ENCODE data around the gene TAPBP. TPM values are rescaled to one million over a fixed set of nuclear protein-coding genes. Genes with fewer than 3 reads are reported as not detected.
A peak's percentile ranks its signal among the peaks of the same experiment; 100 is the strongest.
"Not testable (repeated sequence)": the region's sequence is repeated elsewhere in the genome, so short reads cannot be mapped to it uniquely, and the experiment has no call there.

Gene TAPBP
- total and polyA plus RNA-seq, 4 experiments from 2014 or later = 240 to 370 (median 262) TPM

- Histone ChIP-seq H3K4me3 (ENCODE audit: low read length in 2 of 2) (peak overlapping the region; percentile 73 to 84), H3K27ac (ENCODE audit: low read depth, low read length) (peak overlapping the region; percentile 71), H3K36me3 (ENCODE audit: insufficient read depth, low read length) (peaks cover 37% of the 10 kb centered on the region), H3K9me3 (ENCODE audit: control insufficient read depth in 1 of 2, low read length in 2 of 2) (no peaks in the 10 kb centered on the region), H3K4me1 (ENCODE audit: insufficient read depth, low read length) (peaks cover 30% of the 10 kb centered on the region), H3K27me3 (ENCODE audit: insufficient read depth, low read length) (no peaks in the 10 kb centered on the region)
- H3K4me3 Mint-ChIP-seq = peak overlapping the region; percentile 96 to 100 (median 98)
- H3K27ac Mint-ChIP-seq = peak overlapping the region; percentile 79 to 98 (median 95)
- ChIA-PET POLR2A (ENCODE audit: partially characterized antibody) (interaction anchor here (0.9 to 8.8 kb wide), 18 partner anchors 11 to 443 kb away, joined by 3 to 220 read pairs (median 10); partner anchors contain the start of genes B3GALT4, CUTA, PHF1 and RGL2), CTCF (ENCODE audit: partially characterized antibody) (interaction anchor here (0.9 to 3.0 kb wide), 10 partner anchors 7 to 130 kb away, joined by 3 to 17 read pairs (median 8); partner anchors contain the start of genes B3GALT4, CUTA, RGL2 and RPS18)
- H3K9me3 Mint-ChIP-seq = no peaks in the 10 kb centered on the region
- H3K27me3 Mint-ChIP-seq = no peaks in the 10 kb centered on the region
- peaks cover 20 to 47% of the 10 kb centered on the region in 2 donors for H3K36me3 Mint-ChIP-seq
- intact Hi-C loops (cut with micrococcal nuclease) = no loop called here
- DNase-seq = no peak
- peaks cover 24 to 48% (median 36%) of the 10 kb centered on the region in 4 donors for H3K4me1 Mint-ChIP-seq
These were observed 25.5 kb downstream of the TAPBP start for GRCh38 chr6:33288141-33288920.

- Histone ChIP-seq H3K27me3 (ENCODE audit: insufficient read depth, low read length) (no peaks in the 10 kb centered on the region), H3K4me1 (ENCODE audit: insufficient read depth, low read length) (peaks cover 30% of the 10 kb centered on the region), H3K36me3 (ENCODE audit: insufficient read depth, low read length) (peaks cover 31% of the 10 kb centered on the region), H3K9me3 (ENCODE audit: control insufficient read depth in 1 of 2, low read length in 2 of 2) (no peaks in the 10 kb centered on the region), H3K27ac (ENCODE audit: low read depth, low read length) (peak overlapping the region; percentile 71), H3K4me3 (ENCODE audit: low read length in 2 of 2) (no peak overlapping the region)
- POLR2A ChIA-PET (ENCODE audit: partially characterized antibody) = interaction anchor here (2.7 to 8.8 kb wide), 7 partner anchors 10 to 57 kb away, joined by 22 to 220 read pairs (median 66); partner anchors contain the start of genes B3GALT4, RGL2, RPS18 and TAPBP
- Mint-ChIP-seq H3K4me1 (peaks cover 24 to 48% (median 36%) of the 10 kb centered on the region in 4 donors), H3K9me3 (no peaks in the 10 kb centered on the region), H3K27me3 (no peaks in the 10 kb centered on the region), H3K4me3 (peak overlapping the region; percentile 69 to 100 (median 98)), H3K36me3 (peaks cover 20 to 48% of the 10 kb centered on the region in 2 donors), H3K27ac (peak overlapping the region in 4 of 7 donors; percentile 30 to 63 (median 59))
- CTCF ChIA-PET (ENCODE audit: partially characterized antibody) = interaction anchor here (1.3 kb wide), 1 partner anchor 10 kb away, joined by 5 read pairs; the partner anchor contains the start of gene B3GALT4
- DNase-seq = no peak
- intact Hi-C loops (cut with micrococcal nuclease) = no loop called here
These were observed 26.6 kb downstream of the TAPBP start for GRCh38 chr6:33286946-33287914.

GRCh38 chr6:33285214-33285613, 28.7 kb downstream of the TAPBP start:
- H3K27ac Mint-ChIP-seq; H3K27ac ChIP-seq (ENCODE audit: low read depth, low read length); DNase-seq; H3K27me3 ChIP-seq (ENCODE audit: insufficient read depth, low read length); intact Hi-C loops (cut with micrococcal nuclease); H3K4me3 ChIP-seq (ENCODE audit: low read length in 2 of 2); H3K9me3 Mint-ChIP-seq; H3K27me3 Mint-ChIP-seq; H3K9me3 ChIP-seq (ENCODE audit: control insufficient read depth in 1 of 2, low read length in 2 of 2): not testable (repeated sequence)
- peaks cover 20 to 52% of the 10 kb centered on the region in 2 donors for H3K36me3 Mint-ChIP-seq
- POLR2A ChIA-PET (ENCODE audit: partially characterized antibody) = interaction anchor here (1.1 to 1.4 kb wide), 3 partner anchors 8 to 32 kb away, joined by 3 to 5 read pairs (median 3); partner anchors contain the start of genes B3GALT4, RPS18, VPS52 and ZBTB22
- CTCF ChIA-PET (ENCODE audit: partially characterized antibody) = interaction anchor here (1.0 kb wide), 1 partner anchor 16 kb away, joined by 3 read pairs; no protein-coding TSS in a partner anchor
- peak overlapping the region in 1 of 8 donors; percentile 26 for H3K4me3 Mint-ChIP-seq
- Histone ChIP-seq H3K4me1 (ENCODE audit: insufficient read depth, low read length) (peaks cover 21% of the 10 kb centered on the region), H3K36me3 (ENCODE audit: insufficient read depth, low read length) (peaks cover 21% of the 10 kb centered on the region)
- peaks cover 18 to 50% (median 30%) of the 10 kb centered on the region in 4 donors for H3K4me1 Mint-ChIP-seq

- Mint-ChIP-seq H3K27me3 (no peaks in the 10 kb centered on the region), H3K4me1 (peaks cover 12 to 53% (median 28%) of the 10 kb centered on the region in 4 donors), H3K4me3 (no peak overlapping the region), H3K9me3 (no peaks in the 10 kb centered on the region), H3K27ac (peak overlapping the region in 4 of 7 donors; percentile 6 to 65 (median 49)), H3K36me3 (peaks cover 16 to 58% of the 10 kb centered on the region in 2 donors)
- POLR2A ChIA-PET (ENCODE audit: partially characterized antibody) = interaction anchor here (0.9 to 8.8 kb wide), 5 partner anchors 9 to 64 kb away, joined by 4 to 220 read pairs (median 13); partner anchors contain the start of genes PFDN6, RGL2, RPS18 and VPS52
- Histone ChIP-seq H3K4me3 (ENCODE audit: low read length in 2 of 2) (no peak overlapping the region), H3K27me3 (ENCODE audit: insufficient read depth, low read length) (no peaks in the 10 kb centered on the region), H3K4me1 (ENCODE audit: insufficient read depth, low read length) (peaks cover 36% of the 10 kb centered on the region), H3K27ac (ENCODE audit: low read depth, low read length) (no peak overlapping the region), H3K9me3 (ENCODE audit: control insufficient read depth in 1 of 2, low read length in 2 of 2) (no peaks in the 10 kb centered on the region), H3K36me3 (ENCODE audit: insufficient read depth, low read length) (peaks cover 30% of the 10 kb centered on the region)
- CTCF ChIA-PET (ENCODE audit: partially characterized antibody) = interaction anchor here (0.7 to 1.0 kb wide), 3 partner anchors 9 to 65 kb away, joined by 3 read pairs; partner anchors contain the start of genes PFDN6 and WDR46
- DNase-seq = no peak
- intact Hi-C loops (cut with micrococcal nuclease) = no loop called here
These were observed 33.3 kb downstream of the TAPBP start for GRCh38 chr6:33280539-33280938.

GRCh38 chr6:33279971-33280511, 33.8 kb downstream of the TAPBP start:
- Mint-ChIP-seq H3K4me3 (peak overlapping the region in 2 of 8 donors; percentile 31 to 50), H3K27ac (peak overlapping the region in 4 of 7 donors; percentile 29 to 78 (median 52)), H3K9me3 (no peaks in the 10 kb centered on the region), H3K4me1 (peaks cover 12 to 58% (median 33%) of the 10 kb centered on the region in 4 donors), H3K36me3 (peaks cover 16 to 63% of the 10 kb centered on the region in 2 donors), H3K27me3 (no peaks in the 10 kb centered on the region)
- ChIA-PET CTCF (ENCODE audit: partially characterized antibody) (no interaction called here), POLR2A (ENCODE audit: partially characterized antibody) (interaction anchor here (0.9 to 8.8 kb wide), 5 partner anchors 8 to 65 kb away, joined by 3 to 220 read pairs (median 13); partner anchors contain the start of genes PFDN6, RGL2, RPS18 and VPS52)
- H3K9me3 ChIP-seq (ENCODE audit: control insufficient read depth in 1 of 2, low read length in 2 of 2) = no peaks in the 10 kb centered on the region
- DNase-seq = no peak
- H3K4me3 ChIP-seq (ENCODE audit: low read length in 2 of 2) = no peak overlapping the region
- H3K27ac ChIP-seq (ENCODE audit: low read depth, low read length) = no peak overlapping the region
- H3K27me3 ChIP-seq (ENCODE audit: insufficient read depth, low read length) = no peaks in the 10 kb centered on the region
- peaks cover 41% of the 10 kb centered on the region for H3K4me1 ChIP-seq (ENCODE audit: insufficient read depth, low read length)
- intact Hi-C loops (cut with micrococcal nuclease) = loop anchor here (10.0 kb wide), 2 partner anchors 295 to 1305 kb away; partner anchors contain the start of gene DXO
- peaks cover 35% of the 10 kb centered on the region for H3K36me3 ChIP-seq (ENCODE audit: insufficient read depth, low read length)

- H3K27me3 Mint-ChIP-seq = no peaks in the 10 kb centered on the region
- no peak overlapping the region for H3K27ac ChIP-seq (ENCODE audit: low read depth, low read length)
- H3K4me3 Mint-ChIP-seq = peak overlapping the region in 5 of 8 donors; percentile 28 to 91 (median 50)
- H3K9me3 ChIP-seq (ENCODE audit: control insufficient read depth in 1 of 2, low read length in 2 of 2) = no peaks in the 10 kb centered on the region
- H3K27ac Mint-ChIP-seq = peak overlapping the region in 4 of 7 donors; percentile 15 to 97 (median 32)
- peaks cover 21 to 64% of the 10 kb centered on the region in 2 donors for H3K36me3 Mint-ChIP-seq
- H3K4me1 Mint-ChIP-seq = peaks cover 20 to 65% (median 40%) of the 10 kb centered on the region in 4 donors
- ChIA-PET CTCF (ENCODE audit: partially characterized antibody) (interaction anchor here (4.2 kb wide), 1 partner anchor 66 kb away, joined by 32 read pairs; no protein-coding TSS in a partner anchor), POLR2A (ENCODE audit: partially characterized antibody) (interaction anchor here (0.6 to 8.8 kb wide), 8 partner anchors 8 to 1696 kb away, joined by 3 to 220 read pairs (median 49); partner anchors contain the start of genes PFDN6, RGL2, RPS18 and VPS52)
- intact Hi-C loops (cut with micrococcal nuclease) = loop anchor here (10.0 kb wide), 2 partner anchors 296 to 1304 kb away; partner anchors contain the start of gene DXO
- H3K9me3 Mint-ChIP-seq = peaks cover 0 to under 1% (median 0%) of the 10 kb centered on the region in 8 donors
- DNase-seq = no peak
- H3K36me3 ChIP-seq (ENCODE audit: insufficient read depth, low read length) = peaks cover 42% of the 10 kb centered on the region
- peaks cover 49% of the 10 kb centered on the region for H3K4me1 ChIP-seq (ENCODE audit: insufficient read depth, low read length)
- H3K4me3 ChIP-seq (ENCODE audit: low read length in 2 of 2) = no peak overlapping the region
- H3K27me3 ChIP-seq (ENCODE audit: insufficient read depth, low read length) = no peaks in the 10 kb centered on the region
These were observed 34.6 kb downstream of the TAPBP start for GRCh38 chr6:33279257-33279695.
